GM19397 (cell line): Measurements from ENCODE around the gene HTT.

Experiments used
- ATAC-seq: cut with Tn5 transposase; IDR thresholded peaks from one replicate; pipeline ENCODE4 v1.9.1; 2021; ENCODE audit warnings: mild to moderate bottlenecking, moderate library complexity; ENCODE audit not compliant: unreplicated experiment

HTT gene

GRCh38 chr4:3074078-3074845 is at the start of gene HTT, which contains the start of gene HTT-AS:
TSS of gene HTT (plus strand) at chr4:3074681. CDS start at chr4:3074826, 145 bp downstream.
TSS of gene HTT-AS (minus strand) at chr4:3074538.
- peak; percentile 84 for ATAC-seq

GRCh38 chr4:3025881-3026280 is 48.6 kb upstream of the HTT start:
- ATAC-seq, result no peak

- ATAC-seq, result no peak
Measured at GRCh38 chr4:3026540-3026939, 47.9 kb upstream of the HTT start.

GRCh38 chr4:3029464-3029863 is 45.0 kb upstream of the HTT start:
- no peak for ATAC-seq

GRCh38 chr4:3030566-3031356 is 43.7 kb upstream of the HTT start:
- ATAC-seq, result no peak

- no peak for ATAC-seq
Measured at GRCh38 chr4:3031357-3032082, 43.0 kb upstream of the HTT start.

- ATAC-seq, result no peak
Measured at GRCh38 chr4:3034231-3034630, 40.2 kb upstream of the HTT start.

GRCh38 chr4:3035249-3035648 is 39.2 kb upstream of the HTT start:
- ATAC-seq, result no peak

GRCh38 chr4:3035674-3036073 is 38.8 kb upstream of the HTT start:
- no peak for ATAC-seq

GRCh38 chr4:3036131-3036952 is 38.1 kb upstream of the HTT start:
- no peak for ATAC-seq

- ATAC-seq, result no peak
Measured at GRCh38 chr4:3037957-3038461, 36.5 kb upstream of the HTT start.

- no peak for ATAC-seq
Measured at GRCh38 chr4:3039706-3040366, 34.6 kb upstream of the HTT start.

GRCh38 chr4:3040452-3041191 is 33.9 kb upstream of the HTT start:
- ATAC-seq, result no peak

- no peak for ATAC-seq
Measured at GRCh38 chr4:3041192-3042142, 33.0 kb upstream of the HTT start.

- no peak for ATAC-seq
Measured at GRCh38 chr4:3042226-3042625, 32.3 kb upstream of the HTT start.

- no peak for ATAC-seq
Measured at GRCh38 chr4:3043282-3044020, 31.0 kb upstream of the HTT start.
